Skeletal muscle tissue (tissue), 4 donors: ENCODE results near the gene RNASEH2C. TPM values are rescaled to one million over a fixed set of nuclear protein-coding genes. Genes with fewer than 3 reads are reported as not detected.
A peak's percentile ranks its signal among the peaks of the same experiment; 100 is the strongest.
"Not testable (repeated sequence)": the region's sequence is repeated elsewhere in the genome, so short reads cannot be mapped to it uniquely, and the experiment has no call there.

Experiments used
- H3K27ac ChIP-seq: one replicate; pipeline ENCODE4 v1.7.0; 2013; ENCODE audit warnings: mild to moderate bottlenecking, low read depth, low read length, inconsistent platforms
- H3K27me3 ChIP-seq, 3 donors: one replicate each; pipeline ENCODE4 v1.7.0; 2013; ENCODE audit warnings: low read length in 3 of 3; ENCODE audit not compliant: control insufficient read depth in 3 of 3, insufficient read depth in 3 of 3
- H3K36me3 ChIP-seq, 3 donors: one replicate each; pipeline ENCODE4 v1.7.0; 2013; ENCODE audit warnings: low read length in 3 of 3; ENCODE audit not compliant: control insufficient read depth in 3 of 3, insufficient read depth in 3 of 3
- H3K4me1 ChIP-seq, 3 donors: one replicate each; pipeline ENCODE4 v1.7.0; 2013; ENCODE audit warnings: low read length in 3 of 3, mild to moderate bottlenecking in 3 of 3; ENCODE audit not compliant: control insufficient read depth in 3 of 3, insufficient read depth in 3 of 3
- H3K4me3 ChIP-seq, 3 donors: one replicate each; pipeline ENCODE4 v1.7.0; 2013; ENCODE audit warnings: low read length in 3 of 3
- H3K9ac ChIP-seq, 3 donors: one replicate each; pipeline ENCODE4 v1.7.0; 2013; ENCODE audit warnings: low read length in 3 of 3, mild to moderate bottlenecking in 3 of 3, moderate library complexity in 2 of 3, low read depth in 1 of 3
- H3K9me3 ChIP-seq, 3 donors: one replicate each; pipeline ENCODE4 v1.7.0; 2013; ENCODE audit warnings: low read length in 3 of 3; ENCODE audit not compliant: control insufficient read depth in 3 of 3
- total RNA-seq: library from RNA; depleted of rRNA; stranded (reverse); fragments of >200 nt; gene quantifications from one replicate; pipeline ENCODE4 v1.2.3, GENCODE V29; 2014
- donor health status: Osteomylitis.

The RNASEH2C gene
- total RNA-seq, 1 donor from 2014 or later = 11.0 TPM

DNA sequence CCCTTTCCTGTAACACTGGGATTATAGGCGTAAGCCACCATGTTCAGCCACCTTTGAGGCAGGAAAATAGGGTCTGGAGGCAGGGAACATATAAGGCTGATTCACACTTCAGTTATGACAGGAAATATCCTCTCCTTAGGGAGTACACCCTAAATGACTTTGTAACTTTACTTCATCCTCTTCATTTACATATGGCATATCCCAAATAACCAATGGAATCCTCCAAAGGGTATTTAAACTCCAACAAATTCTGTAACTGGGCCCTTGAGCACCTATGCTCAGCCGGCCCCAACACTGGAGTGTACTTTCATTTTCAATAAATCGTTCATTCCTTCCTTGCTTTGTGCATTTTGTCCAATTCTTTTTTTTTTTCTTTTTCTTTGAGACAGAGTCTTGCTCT, 10.2 kb downstream of the RNASEH2C start:
- H3K9me3 ChIP-seq = no peaks in the 10 kb centered on the region
- H3K27ac ChIP-seq = no peak overlapping the region
- peaks cover 23 to 28% (median 26%) of the 10 kb centered on the region in 3 donors for H3K36me3 ChIP-seq
- peaks cover 14 to 29% (median 17%) of the 10 kb centered on the region in 3 donors for H3K4me1 ChIP-seq
- H3K4me3 ChIP-seq = no peak overlapping the region
- H3K27me3 ChIP-seq = no peaks in the 10 kb centered on the region
- no peak overlapping the region for H3K9ac ChIP-seq

DNA sequence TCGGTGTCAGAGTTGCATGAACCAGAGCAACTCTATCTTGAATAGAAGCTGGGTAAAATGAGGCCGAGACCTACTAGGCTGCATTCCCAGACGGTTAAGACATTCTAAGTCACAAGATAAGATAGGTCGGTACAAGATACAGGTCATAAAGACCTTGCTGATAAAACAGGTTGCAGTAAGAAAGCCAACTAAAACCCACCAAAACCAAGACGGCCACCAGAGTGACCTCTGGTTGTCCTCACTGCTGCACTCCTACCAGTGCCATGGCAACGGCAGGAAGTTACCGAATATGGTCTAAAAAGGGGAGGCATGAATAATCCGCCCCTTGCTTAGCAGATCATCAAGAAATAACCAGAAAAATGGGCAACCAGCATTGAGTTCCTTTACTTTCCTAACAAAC, 10.9 kb downstream of the RNASEH2C start:
- Histone ChIP-seq H3K36me3 (peaks cover 17 to 21% (median 20%) of the 10 kb centered on the region in 3 donors), H3K9ac (no peak overlapping the region), H3K4me3 (no peak overlapping the region), H3K27ac (no peak overlapping the region), H3K9me3 (no peaks in the 10 kb centered on the region), H3K27me3 (no peaks in the 10 kb centered on the region), H3K4me1 (peaks cover 14 to 26% (median 17%) of the 10 kb centered on the region in 3 donors)

DNA sequence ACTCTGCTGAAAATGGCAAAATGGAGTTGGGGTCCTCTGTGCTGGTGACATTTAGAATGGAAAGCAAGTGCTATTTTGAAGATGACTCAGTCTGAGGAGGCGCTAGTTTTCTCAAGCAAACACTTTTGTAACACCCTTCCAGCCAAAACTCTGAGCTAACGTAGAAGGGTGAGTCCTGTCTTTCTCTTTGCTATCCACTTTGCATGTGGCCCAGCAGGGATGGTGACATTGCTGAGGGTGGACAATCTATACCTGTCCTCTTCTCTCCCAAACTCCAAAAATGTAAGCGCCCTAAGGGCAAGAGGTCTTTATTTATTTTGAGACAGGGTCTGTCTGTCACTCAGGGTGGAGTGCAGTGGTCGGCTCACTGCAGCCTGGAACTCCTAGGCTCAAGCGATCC, 12.1 kb downstream of the RNASEH2C start:
- Histone ChIP-seq H3K4me1 (peaks cover 14 to 17% (median 16%) of the 10 kb centered on the region in 3 donors), H3K27ac (no peak overlapping the region), H3K9ac (no peak overlapping the region), H3K36me3 (peaks cover 6 to 8% (median 7%) of the 10 kb centered on the region in 3 donors), H3K27me3 (no peaks in the 10 kb centered on the region), H3K4me3 (no peak overlapping the region), H3K9me3 (no peaks in the 10 kb centered on the region)

DNA sequence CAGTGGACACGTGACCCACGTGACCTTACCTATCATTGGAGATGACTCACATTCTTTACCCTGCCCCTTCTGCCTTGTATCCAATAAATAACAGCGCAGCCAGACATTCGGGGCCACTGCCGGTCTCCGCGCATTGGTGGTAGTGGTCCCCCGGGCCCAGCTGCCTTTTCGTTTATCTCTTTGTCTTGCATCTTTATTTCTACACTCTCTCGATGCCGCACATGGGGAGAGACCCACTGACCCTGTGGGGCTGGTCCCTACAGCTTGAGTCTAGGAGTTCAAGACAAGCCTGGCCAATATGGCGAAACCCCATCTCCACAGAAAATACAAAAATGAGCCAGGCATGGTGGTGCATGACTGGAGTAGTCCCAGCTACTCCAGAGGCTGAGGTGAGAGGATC, 13.6 kb downstream of the RNASEH2C start:
- not testable (repeated sequence) for H3K9ac ChIP-seq, H3K4me3 ChIP-seq, H3K4me1 ChIP-seq, H3K27ac ChIP-seq, H3K9me3 ChIP-seq, H3K36me3 ChIP-seq, H3K27me3 ChIP-seq

DNA sequence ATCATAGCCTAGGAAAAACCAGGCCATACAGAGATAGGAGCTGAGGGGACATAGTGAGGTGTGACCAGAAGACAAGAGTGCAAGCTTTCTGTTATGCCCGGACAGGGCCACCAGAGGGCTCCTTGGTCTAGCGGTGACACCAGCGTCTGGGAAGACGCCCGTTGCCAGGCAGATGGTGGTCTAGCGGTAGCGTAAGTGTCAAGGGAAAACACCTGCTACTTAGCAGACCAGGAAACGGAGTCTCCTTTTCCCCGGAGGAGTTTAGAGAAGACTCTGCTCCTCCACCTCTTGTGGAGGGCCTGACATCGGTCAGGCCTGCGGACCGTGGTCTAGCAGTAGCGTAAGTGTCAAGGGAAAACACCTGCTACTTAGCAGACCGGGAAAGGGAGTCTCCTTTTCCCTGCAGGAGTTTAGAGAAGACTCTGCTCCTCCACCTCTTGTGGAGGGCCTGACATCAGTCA, 14.3 kb downstream of the RNASEH2C start:
- not testable (repeated sequence) for H3K27me3 ChIP-seq, H3K9me3 ChIP-seq, H3K4me1 ChIP-seq, H3K27ac ChIP-seq, H3K36me3 ChIP-seq
- Histone ChIP-seq H3K9ac (peak overlapping the region; percentile 51 to 72 (median 53)), H3K4me3 (peak overlapping the region; percentile 57 to 63 (median 61))

DNA sequence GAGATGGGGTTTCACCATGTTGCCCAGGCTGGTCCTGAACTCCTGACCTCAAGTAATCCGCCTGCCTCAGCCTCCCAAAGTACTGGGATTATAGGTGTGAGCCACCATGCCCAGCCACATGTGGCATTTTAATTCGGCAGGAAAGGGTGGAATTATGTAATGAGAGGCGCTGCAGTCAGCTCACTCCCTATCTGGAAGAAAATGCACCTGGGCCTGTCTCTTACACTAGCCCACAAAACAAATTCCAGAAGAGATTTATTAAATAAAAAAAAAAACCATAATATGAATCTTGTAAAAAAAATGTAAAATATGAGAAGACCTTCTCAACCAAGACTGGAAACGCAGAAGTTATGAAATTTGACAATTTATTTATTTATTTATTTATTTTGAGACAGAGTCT, 16.8 kb downstream of the RNASEH2C start:
- Histone ChIP-seq H3K36me3 (no peaks in the 10 kb centered on the region), H3K27me3 (peaks cover 0 to 4% (median 0%) of the 10 kb centered on the region in 3 donors), H3K27ac (no peak overlapping the region), H3K4me1 (peaks cover 4 to 5% (median 4%) of the 10 kb centered on the region in 3 donors), H3K9ac (no peak overlapping the region), H3K9me3 (no peaks in the 10 kb centered on the region), H3K4me3 (no peak overlapping the region)

DNA sequence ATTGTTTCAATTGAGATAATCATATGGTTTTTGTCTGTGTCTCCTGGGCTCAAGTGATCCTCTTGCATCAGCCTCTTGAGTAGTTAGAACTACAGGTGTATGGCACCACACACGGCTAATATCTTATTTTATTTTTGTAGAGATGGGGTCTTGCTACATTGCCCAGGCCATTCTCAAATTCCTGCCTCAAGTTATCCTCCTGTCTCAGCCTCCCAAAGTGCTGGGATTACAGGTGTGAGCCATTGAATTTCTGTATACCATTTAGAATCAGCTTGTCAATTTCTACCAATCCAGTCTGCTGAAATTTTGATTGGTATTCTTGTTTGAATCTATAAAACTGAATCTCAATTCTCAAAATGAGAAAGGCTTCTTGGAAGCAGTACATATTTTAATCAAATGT, 18.9 kb downstream of the RNASEH2C start:
- Histone ChIP-seq H3K4me1 (peaks cover 3 to 4% (median 4%) of the 10 kb centered on the region in 3 donors), H3K27ac (no peak overlapping the region)

DNA sequence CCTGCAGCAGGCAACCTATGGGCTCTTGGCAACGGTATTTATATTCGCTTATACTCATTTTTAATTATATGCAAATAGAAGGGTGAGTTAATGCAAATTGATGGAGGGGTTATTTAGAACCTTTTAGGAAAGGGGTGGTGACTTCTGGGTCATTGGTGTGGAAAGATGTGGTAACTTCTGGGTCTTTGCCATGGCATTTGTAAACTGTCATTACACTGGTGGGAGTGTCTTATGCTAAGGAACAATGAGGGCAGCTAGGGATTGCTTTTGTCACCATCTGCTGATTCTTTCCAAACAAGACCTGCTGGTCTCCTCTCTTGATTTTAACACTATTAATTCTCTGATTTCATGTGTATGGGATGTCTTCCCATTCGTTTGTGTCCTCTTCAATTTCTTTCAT, 20.2 kb downstream of the RNASEH2C start:
- H3K9ac ChIP-seq = no peak overlapping the region
- H3K9me3 ChIP-seq = no peaks in the 10 kb centered on the region
- no peaks in the 10 kb centered on the region for H3K36me3 ChIP-seq
- H3K27ac ChIP-seq = no peak overlapping the region
- no peak overlapping the region for H3K4me3 ChIP-seq
- peaks cover 0 to 4% (median 0%) of the 10 kb centered on the region in 3 donors for H3K27me3 ChIP-seq
- H3K4me1 ChIP-seq = peaks cover 0 to 5% (median 0%) of the 10 kb centered on the region in 3 donors

More for the DNA sequence above, 18.9 kb downstream of the RNASEH2C start:
- H3K9me3 ChIP-seq = no peaks in the 10 kb centered on the region
- H3K9ac ChIP-seq = no peak overlapping the region
- no peak overlapping the region for H3K4me3 ChIP-seq
- H3K36me3 ChIP-seq = no peaks in the 10 kb centered on the region
- H3K27me3 ChIP-seq = peaks cover 0 to 4% (median 0%) of the 10 kb centered on the region in 3 donors

DNA sequence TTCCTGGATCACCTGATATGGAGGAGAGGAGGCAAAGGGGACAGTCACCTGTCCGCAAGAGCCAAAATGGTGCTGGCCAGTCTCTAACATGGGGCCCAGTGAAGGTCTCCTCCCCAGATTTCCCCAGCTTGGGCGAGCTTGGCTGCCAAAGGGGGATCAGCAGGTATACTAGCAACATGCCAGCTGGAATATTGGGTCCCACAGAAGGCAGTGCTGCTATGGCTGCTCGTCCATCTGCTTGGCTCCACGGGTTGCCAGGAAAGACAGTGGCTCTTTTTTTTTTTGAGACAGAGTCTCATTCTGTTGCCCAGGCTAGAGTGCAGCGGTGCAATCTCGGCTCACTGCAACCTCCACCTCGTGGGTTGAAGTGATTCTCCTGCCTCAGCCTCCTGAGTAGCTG, 21.3 kb downstream of the RNASEH2C start:
- Histone ChIP-seq H3K4me1 (peaks cover 0 to 5% (median 0%) of the 10 kb centered on the region in 3 donors), H3K27me3 (peaks cover 0 to 4% (median 0%) of the 10 kb centered on the region in 3 donors), H3K27ac (no peak overlapping the region), H3K4me3 (no peak overlapping the region), H3K9me3 (no peaks in the 10 kb centered on the region), H3K36me3 (no peaks in the 10 kb centered on the region), H3K9ac (no peak overlapping the region)

DNA sequence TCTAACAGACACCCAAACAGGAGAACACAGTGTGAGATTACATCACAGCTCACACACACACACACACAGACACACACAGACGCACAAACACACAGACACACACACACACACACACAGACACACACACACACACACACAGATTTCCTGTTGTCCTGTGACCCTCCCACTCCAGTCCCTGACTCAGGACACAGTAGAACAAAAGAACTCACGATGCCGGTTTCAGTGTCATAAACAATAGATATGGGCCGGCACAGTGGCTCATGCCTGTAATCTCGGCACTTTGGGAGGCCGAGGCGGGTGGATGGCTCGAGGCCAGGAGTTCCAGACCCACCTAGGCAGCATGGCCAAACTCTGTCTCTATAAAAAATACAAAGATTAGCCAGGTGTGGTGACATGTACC, 22.4 kb downstream of the RNASEH2C start:
- Histone ChIP-seq H3K36me3 (no peaks in the 10 kb centered on the region), H3K9me3 (no peaks in the 10 kb centered on the region), H3K9ac (no peak overlapping the region), H3K27me3 (peaks cover 0 to 4% (median 0%) of the 10 kb centered on the region in 3 donors), H3K27ac (no peak overlapping the region), H3K4me1 (peaks cover 0 to 7% (median 5%) of the 10 kb centered on the region in 3 donors), H3K4me3 (no peak overlapping the region)
